Right lobe of liver (tissue), 6 donors: ENCODE data around the gene TULP3. TPM values are rescaled to one million over a fixed set of nuclear protein-coding genes. Genes with fewer than 3 reads are reported as not detected.

Source experiments
- ATAC-seq, 4 donors: fragments of 200-7000 bp; cut with Tn5 transposase; one replicate each; pipeline ENCODE4 v1.9.1; 2020; ENCODE audit warnings: mild to moderate bottlenecking in 4 of 4, moderate library complexity in 4 of 4
- DNase-seq, 3 donors: peaks; one replicate each; pipeline ENCODE4 v3.0.0-alpha.2; 2020
- H3K27ac ChIP-seq, 3 donors: fragments of 200-600 bp; one replicate each; pipeline ENCODE4 v1.8.0; 2022
- H3K27me3 ChIP-seq, 2 donors: fragments of 200-600 bp; one replicate each; pipeline ENCODE4 v1.8.0; 2022
- H3K36me3 ChIP-seq, 4 donors: fragments of 200-600 bp; sonication (generic) in 1 of 4; one replicate each; pipeline versions ENCODE4 v1.5.1 to v1.8.0; 2017 to 2022; ENCODE audit warnings: control low read depth in 1 of 4
- H3K4me1 ChIP-seq, 4 donors: fragments of 200-600 bp; sonication (generic) in 1 of 4; one replicate each; pipeline versions ENCODE4 v1.5.1 to v1.8.0; 2017 to 2022; ENCODE audit warnings: control low read depth in 1 of 4
- H3K4me3 ChIP-seq, 3 donors: fragments of 200-600 bp; one replicate each; pipeline ENCODE4 v1.8.0; 2022
- H3K9me3 ChIP-seq, 4 donors: fragments of 200-600 bp; sonication (generic) in 1 of 4; one replicate each; pipeline versions ENCODE4 v1.5.1 to v1.8.0; 2017 to 2022; ENCODE audit warnings: control low read depth in 1 of 4
- POLR2A ChIP-seq: fragments of 450-650 bp; IDR thresholded peaks from one replicate; pipeline ENCODE4 v1.6.1; 2017; ENCODE audit warnings: antibody characterized with exemption, mild to moderate bottlenecking
- WGBS: methylation state at CpG from one replicate; pipeline ENCODE4 v1.1.6; 2018; ENCODE audit warnings: low coverage, low lambda C conversion rate; ENCODE audit not compliant: insufficient coverage; ENCODE audit errors: missing lambda C conversion rate; 5-methylcytosine and 5-hydroxymethylcytosine counted together
- intact Hi-C, 2 donors: fragments of 100-400 bp; cut with DNase I; formaldehyde crosslinking; loops; one replicate each; pipeline versions ENCODE4 v1.11.2 to v1.14.1; 2022
- total RNA-seq, 6 experiments: library from RNA; depleted of rRNA in 2 of 6; stranded (reverse); fragments of >200 nt in 2 of 6; fragmentation: NEBNext Ultra II Directional in 3 of 6; extraction: Animal tissue kit (Norgen Biotek cat#: 25700) in 3 of 6; gene quantifications; one replicate each; pipeline versions ENCODE4 v1.1.0 to v1.2.4, GENCODE V29; 2016 to 2023
- TF ChIP-seq, protein P1 (sequence below), 4 donors: fragments of 200-600 bp in 3 of 4; fragments of 450-650 bp in 1 of 4; IDR thresholded peaks; one replicate each; pipeline versions ENCODE4 v1.5.1 to v1.8.0; 2016 to 2022; ENCODE audit warnings: antibody characterized with exemption in 4 of 4, mild to moderate bottlenecking in 2 of 4
- donor health status: DM: no; HTN: yes; CAD: no.
- donor health status: DM: no; HTN: no; CAD: no.
- donor health status: DM: no; HTN: no; CAD: no.
- donor health status: DM: no; HTN: yes; CAD: no.
- donor health status: DM: no; HTN: yes; CAD: no.

The TULP3 gene
- total RNA-seq, 6 experiments from 2014 or later, result 2.4 to 12.6 (median 5.4) TPM

DNA sequence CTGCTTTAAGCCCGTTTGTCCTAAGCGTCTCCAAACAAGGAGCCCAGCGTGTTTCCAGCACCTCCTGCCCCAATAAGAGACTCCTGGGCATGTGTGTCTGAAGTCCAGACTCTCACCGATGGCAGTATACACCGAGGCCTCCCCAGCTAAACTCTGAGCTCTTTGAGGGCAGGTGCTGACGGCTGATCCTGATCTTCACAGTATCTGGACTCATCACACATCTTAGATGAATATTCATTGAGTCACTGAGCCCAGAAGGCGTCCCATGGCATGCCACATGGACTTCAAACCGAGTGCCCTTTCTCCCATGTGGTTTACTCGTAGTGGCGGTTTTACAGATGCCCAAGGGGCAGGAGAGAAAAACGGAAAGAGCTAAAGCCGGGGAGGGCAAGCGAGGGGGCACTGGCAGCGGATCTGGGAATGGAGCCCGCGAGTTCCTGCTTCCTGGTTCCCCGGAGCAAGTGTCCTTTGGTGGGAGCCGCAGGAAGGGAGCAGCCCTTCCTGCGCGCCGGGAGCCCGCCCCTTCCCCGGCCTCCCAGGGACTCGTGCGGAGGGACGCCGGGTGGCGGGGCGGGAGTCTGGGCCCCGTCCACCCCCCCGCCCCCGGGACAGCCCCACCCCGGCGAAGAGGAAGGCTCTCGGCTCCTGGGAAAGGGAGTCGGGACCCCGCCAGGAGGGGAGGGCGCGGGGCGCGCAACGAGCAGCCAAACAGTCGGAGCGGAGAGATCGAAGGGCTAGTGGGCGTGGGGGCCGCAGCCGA, 67.9 kb downstream of the TULP3 start:
- 0% methylated on average over 8 of the region's 48 CpGs for WGBS
- no peaks in the 10 kb centered on the region for H3K9me3 ChIP-seq
- H3K27ac ChIP-seq, result peak overlapping the region in 1 of 3 donors; percentile 46
- DNase-seq (peak in 2 of 3 donors; percentile 50 to 67), ATAC-seq (peak; percentile 59 to 81 (median 72))
- peaks cover 0 to 7% (median 0%) of the 10 kb centered on the region in 4 donors for H3K4me1 ChIP-seq
- no peaks in the 10 kb centered on the region for H3K36me3 ChIP-seq
- H3K27me3 ChIP-seq, result no peaks in the 10 kb centered on the region
- peak; percentile 20 for TF ChIP-seq POLR2A
- TF ChIP-seq, protein P1, sequence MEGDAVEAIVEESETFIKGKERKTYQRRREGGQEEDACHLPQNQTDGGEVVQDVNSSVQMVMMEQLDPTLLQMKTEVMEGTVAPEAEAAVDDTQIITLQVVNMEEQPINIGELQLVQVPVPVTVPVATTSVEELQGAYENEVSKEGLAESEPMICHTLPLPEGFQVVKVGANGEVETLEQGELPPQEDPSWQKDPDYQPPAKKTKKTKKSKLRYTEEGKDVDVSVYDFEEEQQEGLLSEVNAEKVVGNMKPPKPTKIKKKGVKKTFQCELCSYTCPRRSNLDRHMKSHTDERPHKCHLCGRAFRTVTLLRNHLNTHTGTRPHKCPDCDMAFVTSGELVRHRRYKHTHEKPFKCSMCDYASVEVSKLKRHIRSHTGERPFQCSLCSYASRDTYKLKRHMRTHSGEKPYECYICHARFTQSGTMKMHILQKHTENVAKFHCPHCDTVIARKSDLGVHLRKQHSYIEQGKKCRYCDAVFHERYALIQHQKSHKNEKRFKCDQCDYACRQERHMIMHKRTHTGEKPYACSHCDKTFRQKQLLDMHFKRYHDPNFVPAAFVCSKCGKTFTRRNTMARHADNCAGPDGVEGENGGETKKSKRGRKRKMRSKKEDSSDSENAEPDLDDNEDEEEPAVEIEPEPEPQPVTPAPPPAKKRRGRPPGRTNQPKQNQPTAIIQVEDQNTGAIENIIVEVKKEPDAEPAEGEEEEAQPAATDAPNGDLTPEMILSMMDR (IDR thresholded peaks at IDR 0.05), result no peak
- peak overlapping the region; percentile 35 to 51 (median 38) for H3K4me3 ChIP-seq
- intact Hi-C loops, result no loop called here

DNA sequence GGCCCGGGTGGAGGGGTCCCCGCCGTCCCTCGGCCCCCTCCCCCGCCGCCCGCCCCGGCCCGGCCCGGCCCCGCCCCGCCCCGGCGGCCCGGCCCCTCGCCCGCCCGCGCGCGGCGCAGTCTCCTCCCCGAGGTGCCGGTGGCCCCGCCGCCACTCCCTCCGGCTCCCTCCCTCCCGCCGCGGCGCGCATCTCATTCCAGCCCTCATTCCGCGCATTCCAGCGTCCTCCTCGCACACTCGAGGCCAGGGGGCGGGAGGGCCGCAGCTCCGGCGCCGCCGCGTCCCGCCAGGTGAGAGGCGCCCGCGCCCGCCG, 68.5 kb downstream of the TULP3 start, which contains the start of gene TEAD4:
Gene TEAD4 (plus strand): TSS at position 206 of the 313 bp plus-strand sequence.
- DNase-seq (peak in 2 of 3 donors; percentile 54 to 75), ATAC-seq (peak; percentile 63 to 68 (median 66))
- Histone ChIP-seq H3K4me1 (peaks cover 0 to 7% (median 0%) of the 10 kb centered on the region in 4 donors), H3K4me3 (peak within 1 kb of the TSS; percentile 36 to 51 (median 40)), H3K27ac (peak within 1 kb of the TSS; percentile 15 to 46 (median 37)), H3K36me3 (no peaks in the 10 kb centered on the region), H3K27me3 (no peaks in the 10 kb centered on the region), H3K9me3 (no peaks in the 10 kb centered on the region)
- intact Hi-C loops, result no loop called here
- TF ChIP-seq, protein P1 (IDR thresholded peaks at IDR 0.05), result no peak
- no peak for TF ChIP-seq POLR2A
- WGBS, result 0% methylated on average over 5 of the region's 50 CpGs

- Histone ChIP-seq H3K9me3 (no peaks in the 10 kb centered on the region), H3K4me3 (peak overlapping the region; percentile 36 to 51 (median 40)), H3K27ac (peak overlapping the region in 2 of 3 donors; percentile 15 to 37), H3K36me3 (no peaks in the 10 kb centered on the region), H3K27me3 (no peaks in the 10 kb centered on the region), H3K4me1 (peaks cover 0 to 7% (median 0%) of the 10 kb centered on the region in 4 donors)
- TF ChIP-seq POLR2A, result peak; percentile 29
- TF ChIP-seq, protein P1 (IDR thresholded peaks at IDR 0.05), result no peak
- WGBS, result 5% methylated on average over 8 of the region's 104 CpGs
- intact Hi-C loops, result no loop called here
- ATAC-seq (peak; percentile 22 to 58 (median 48)), DNase-seq (peak in 2 of 3 donors; percentile 57 to 69)
These were observed 69.1 kb downstream of the TULP3 start for GRCh38 chr12:2959505-2960389.

- no peak for TF ChIP-seq POLR2A
- TF ChIP-seq, protein P1 (IDR thresholded peaks at IDR 0.05), result no peak
- peaks cover 0 to 7% (median 0%) of the 10 kb centered on the region in 4 donors for H3K4me1 ChIP-seq
- ATAC-seq (no peak), DNase-seq (no peak)
- intact Hi-C loops, result no loop called here
- H3K9me3 ChIP-seq, result no peaks in the 10 kb centered on the region
- no peaks in the 10 kb centered on the region for H3K27me3 ChIP-seq
- H3K4me3 ChIP-seq, result peak overlapping the region in 2 of 3 donors; percentile 40 to 51
- no peaks in the 10 kb centered on the region for H3K36me3 ChIP-seq
- peak overlapping the region in 1 of 3 donors; percentile 37 for H3K27ac ChIP-seq
- WGBS, result 17% methylated on average over 15 of the region's 18 CpGs
These were observed 69.8 kb downstream of the TULP3 start for GRCh38 chr12:2960390-2960956.
